Measurements from ENCODE around the gene PLEKHG5.
A peak's percentile ranks its signal among the peaks of the same experiment; 100 is the strongest.
"Not testable (repeated sequence)": the region's sequence is repeated elsewhere in the genome, so short reads cannot be mapped to it uniquely, and the experiment has no call there.

Gene PLEKHG5

GRCh38 chr1:6440198-6441126 is 51.0 kb downstream of the PLEKHG5 start:
- no peak overlapping the region for H3K4me3 ChIP-seq (ENCODE audit: low read length)
- peak; percentile 17 for DNase-seq (ENCODE audit: low read depth)
- no peak for TF ChIP-seq CTCF (conservative IDR thresholded peaks at IDR 0.05; ENCODE audit: low read length)

GRCh38 chr1:6438047-6438525 is 53.4 kb downstream of the PLEKHG5 start:
- peak; percentile 87 for TF ChIP-seq CTCF (conservative IDR thresholded peaks at IDR 0.05; ENCODE audit: low read length)
- no peak overlapping the region for H3K4me3 ChIP-seq (ENCODE audit: low read length)
- no peak for DNase-seq (ENCODE audit: low read depth)

- not testable (repeated sequence) for H3K4me3 ChIP-seq (ENCODE audit: low read length); DNase-seq (ENCODE audit: low read depth)
Observed at GRCh38 chr1:6437012-6437700, 54.3 kb downstream of the PLEKHG5 start.

- DNase-seq (ENCODE audit: low read depth): not testable (repeated sequence)
Observed at GRCh38 chr1:6436277-6436676, 55.2 kb downstream of the PLEKHG5 start.

GRCh38 chr1:6435547-6435946 is 55.9 kb downstream of the PLEKHG5 start:
- DNase-seq (ENCODE audit: low read depth): no peak

More at GRCh38 chr1:6436277-6436676, 55.2 kb downstream of the PLEKHG5 start:
- H3K4me3 ChIP-seq (ENCODE audit: low read length): not testable (repeated sequence)

GRCh38 chr1:6435129-6435528 is 56.3 kb downstream of the PLEKHG5 start:
- DNase-seq (ENCODE audit: low read depth): no peak
- no peak overlapping the region for H3K4me3 ChIP-seq (ENCODE audit: low read length)
- no peak for TF ChIP-seq CTCF (conservative IDR thresholded peaks at IDR 0.05; ENCODE audit: low read length)

More at GRCh38 chr1:6435547-6435946, 55.9 kb downstream of the PLEKHG5 start:
- no peak overlapping the region for H3K4me3 ChIP-seq (ENCODE audit: low read length)
- TF ChIP-seq CTCF (conservative IDR thresholded peaks at IDR 0.05; ENCODE audit: low read length): no peak

GRCh38 chr1:6434186-6434585 is 57.3 kb downstream of the PLEKHG5 start:
- no peak for TF ChIP-seq CTCF (conservative IDR thresholded peaks at IDR 0.05; ENCODE audit: low read length)
- H3K4me3 ChIP-seq (ENCODE audit: low read length): no peak overlapping the region
- DNase-seq (ENCODE audit: low read depth): no peak

GRCh38 chr1:6431645-6432579 is 59.6 kb downstream of the PLEKHG5 start:
- DNase-seq (ENCODE audit: low read depth); H3K4me3 ChIP-seq (ENCODE audit: low read length): not testable (repeated sequence)

- DNase-seq (ENCODE audit: low read depth): not testable (repeated sequence)
Observed at GRCh38 chr1:6429660-6430411, 61.6 kb downstream of the PLEKHG5 start.

GRCh38 chr1:6428453-6428852 is 63.0 kb downstream of the PLEKHG5 start:
- not testable (repeated sequence) for DNase-seq (ENCODE audit: low read depth)

More at GRCh38 chr1:6429660-6430411, 61.6 kb downstream of the PLEKHG5 start:
- H3K4me3 ChIP-seq (ENCODE audit: low read length): not testable (repeated sequence)

More at GRCh38 chr1:6428453-6428852, 63.0 kb downstream of the PLEKHG5 start:
- H3K4me3 ChIP-seq (ENCODE audit: low read length): not testable (repeated sequence)
